Sigmoid colon (tissue), 4 donors: Measurements from ENCODE around the gene FIBCD1.

Experiments used
- POLR2A ChIP-seq, 2 donors: fragments of 450-650 bp; IDR thresholded peaks; one replicate each; pipeline ENCODE4 v1.6.1; 2016; ENCODE audit warnings: antibody characterized with exemption in 2 of 2, mild to moderate bottlenecking in 2 of 2, moderate library complexity in 2 of 2
- POLR2AphosphoS5 ChIP-seq, 4 donors: sonication (generic); formaldehyde crosslinking; IDR thresholded peaks; one replicate each; pipeline ENCODE4 v1.6.1; 2017; ENCODE audit warnings: antibody characterized with exemption in 4 of 4
- TF ChIP-seq, protein P1 (sequence below), 4 experiments: fragments of 450-650 bp in 3 of 4; fragments of 200-600 bp in 1 of 4; IDR thresholded peaks; one replicate each; pipeline ENCODE4 v1.5.1; 2016 to 2019; ENCODE audit warnings: antibody characterized with exemption in 4 of 4, mild to moderate bottlenecking in 3 of 4, moderate library complexity in 2 of 4

GRCh38 chr9:130977811-130978221, 38.8 kb upstream of the FIBCD1 start:
- TF ChIP-seq POLR2A (IDR thresholded peaks at IDR 0.05) (no peak), POLR2AphosphoS5 (IDR thresholded peaks at IDR 0.05) (no peak)
- TF ChIP-seq, protein P1, sequence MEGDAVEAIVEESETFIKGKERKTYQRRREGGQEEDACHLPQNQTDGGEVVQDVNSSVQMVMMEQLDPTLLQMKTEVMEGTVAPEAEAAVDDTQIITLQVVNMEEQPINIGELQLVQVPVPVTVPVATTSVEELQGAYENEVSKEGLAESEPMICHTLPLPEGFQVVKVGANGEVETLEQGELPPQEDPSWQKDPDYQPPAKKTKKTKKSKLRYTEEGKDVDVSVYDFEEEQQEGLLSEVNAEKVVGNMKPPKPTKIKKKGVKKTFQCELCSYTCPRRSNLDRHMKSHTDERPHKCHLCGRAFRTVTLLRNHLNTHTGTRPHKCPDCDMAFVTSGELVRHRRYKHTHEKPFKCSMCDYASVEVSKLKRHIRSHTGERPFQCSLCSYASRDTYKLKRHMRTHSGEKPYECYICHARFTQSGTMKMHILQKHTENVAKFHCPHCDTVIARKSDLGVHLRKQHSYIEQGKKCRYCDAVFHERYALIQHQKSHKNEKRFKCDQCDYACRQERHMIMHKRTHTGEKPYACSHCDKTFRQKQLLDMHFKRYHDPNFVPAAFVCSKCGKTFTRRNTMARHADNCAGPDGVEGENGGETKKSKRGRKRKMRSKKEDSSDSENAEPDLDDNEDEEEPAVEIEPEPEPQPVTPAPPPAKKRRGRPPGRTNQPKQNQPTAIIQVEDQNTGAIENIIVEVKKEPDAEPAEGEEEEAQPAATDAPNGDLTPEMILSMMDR (IDR thresholded peaks at IDR 0.05): no peak
